HFF-Myc (cell line): Measurements from ENCODE around the gene C2orf49.
A peak's percentile ranks its signal among the peaks of the same experiment; 100 is the strongest.

Experiments used
- DNase-seq: peaks from one replicate; pipeline ENCODE4 v3.0.0-alpha.2; 2011; ENCODE audit warnings: low read depth; ENCODE audit errors: extremely low read depth
- H3K4me3 ChIP-seq: replicated peaks from 2 replicates; pipeline ENCODE4 v1.5.1; 2011; ENCODE audit warnings: low read depth, mild to moderate bottlenecking, control low read depth, low read length
- CTCF ChIP-seq: IDR thresholded peaks from 2 replicates; pipeline ENCODE4 v1.5.1; 2012; ENCODE audit warnings: mild to moderate bottlenecking, low read depth, low read length, control low read depth; ENCODE audit errors: missing control alignments

The C2orf49 gene

GRCh38 chr2:105369777-105370690, 32.7 kb downstream of the C2orf49 start:
- DNase-seq = peak; percentile 68
- TF ChIP-seq CTCF = peak; percentile 91
- no peak overlapping the region for H3K4me3 ChIP-seq

- DNase-seq = no peak
- TF ChIP-seq CTCF = no peak
- H3K4me3 ChIP-seq = no peak overlapping the region
Measured at GRCh38 chr2:105371156-105371555, 33.8 kb downstream of the C2orf49 start.

GRCh38 chr2:105371810-105372209, 34.5 kb downstream of the C2orf49 start:
- no peak overlapping the region for H3K4me3 ChIP-seq
- no peak for DNase-seq
- TF ChIP-seq CTCF = no peak

GRCh38 chr2:105373344-105373781, 36.0 kb downstream of the C2orf49 start:
- no peak for DNase-seq
- no peak for TF ChIP-seq CTCF
- no peak overlapping the region for H3K4me3 ChIP-seq

GRCh38 chr2:105373895-105374401, 36.6 kb downstream of the C2orf49 start:
- no peak for DNase-seq
- no peak for TF ChIP-seq CTCF

GRCh38 chr2:105375001-105375561, 37.7 kb downstream of the C2orf49 start:
- TF ChIP-seq CTCF = no peak
- H3K4me3 ChIP-seq = no peak overlapping the region
- DNase-seq = no peak

More at GRCh38 chr2:105373895-105374401, 36.6 kb downstream of the C2orf49 start:
- H3K4me3 ChIP-seq = no peak overlapping the region
